T-helper 2 cell (primary cell): ENCODE results near the gene IRF7.

Experiments
- DNase-seq, 5 experiments: peaks; one replicate each; pipeline versions ENCODE4 v3.0.0 to v3.0.0-alpha.2; 2012 to 2022

Gene IRF7

DNA sequence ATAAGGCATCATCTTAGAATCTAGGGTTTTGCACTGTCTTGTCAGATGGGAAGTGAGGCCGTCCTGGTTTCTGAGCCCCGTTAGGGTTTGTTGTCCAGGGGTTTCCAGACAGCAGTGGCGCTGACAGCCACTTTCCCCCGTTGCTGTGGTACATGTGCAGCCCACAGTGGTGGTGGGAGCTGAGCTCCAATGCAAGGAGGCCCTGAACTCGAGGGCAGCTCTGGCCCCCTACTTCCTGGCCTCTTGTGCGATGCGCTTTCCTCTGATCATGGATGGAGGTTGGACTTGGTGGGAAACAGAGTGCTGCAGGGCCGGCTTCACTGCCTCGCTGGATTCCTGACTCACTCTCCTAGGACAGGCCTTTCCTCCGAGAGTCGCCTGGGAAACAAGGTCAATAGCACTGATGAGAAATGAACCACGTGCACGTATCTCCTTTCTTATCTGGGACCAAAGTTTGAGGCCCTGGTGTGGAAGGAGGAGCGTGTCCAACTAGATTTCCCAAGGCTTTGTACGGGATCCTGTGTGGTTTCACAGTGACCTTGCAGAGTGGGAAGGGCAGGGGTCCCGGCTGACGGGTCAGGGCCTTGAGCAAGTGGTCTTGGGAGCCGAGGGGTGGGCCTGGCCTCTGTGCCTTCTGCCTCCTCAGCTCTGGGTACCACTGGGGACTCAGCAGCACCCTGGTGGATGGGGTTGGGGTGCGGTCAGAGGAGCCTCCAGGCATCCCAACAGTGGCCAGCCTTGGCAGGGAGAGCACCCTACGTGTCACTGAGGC lies 35.7 kb downstream of the IRF7 start:
- DNase-seq, result no peak

DNA sequence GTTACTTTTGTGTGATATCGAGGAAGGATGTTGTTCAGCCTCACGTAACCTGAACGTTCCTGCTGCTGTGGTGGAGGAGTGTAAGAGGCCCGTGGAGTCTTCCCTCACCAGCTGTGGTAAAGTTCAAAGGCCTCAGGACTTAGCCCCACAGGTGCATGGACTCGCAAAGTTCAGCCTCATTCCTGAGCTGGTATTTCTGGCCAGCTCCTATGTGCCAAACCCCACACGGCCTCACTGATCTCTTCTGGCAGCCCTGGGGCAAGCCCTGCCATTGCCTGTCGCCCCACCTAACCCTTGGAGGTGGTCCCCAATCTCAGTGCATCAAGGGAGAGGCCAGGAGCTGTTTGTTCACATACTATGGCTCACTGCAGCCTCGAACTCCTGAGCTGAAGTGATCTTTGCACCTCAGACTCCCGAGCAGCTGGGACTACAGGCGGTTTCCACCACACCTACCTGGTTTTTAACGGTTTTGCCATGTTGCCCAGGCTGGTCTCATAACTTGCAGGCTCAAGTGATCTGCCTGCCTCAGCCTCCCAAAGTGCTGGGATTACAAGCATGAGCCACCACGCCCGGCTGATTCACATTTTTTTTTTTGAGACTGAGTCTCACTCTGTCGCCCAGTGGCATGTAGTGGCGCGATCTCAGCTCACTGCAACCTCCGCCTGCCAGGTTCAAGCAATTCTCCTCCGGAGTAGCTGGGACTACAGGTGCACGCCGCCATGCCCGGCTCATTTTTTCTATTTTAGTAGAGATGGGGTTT lies 37.3 kb downstream of the IRF7 start:
- DNase-seq, result no peak

DNA sequence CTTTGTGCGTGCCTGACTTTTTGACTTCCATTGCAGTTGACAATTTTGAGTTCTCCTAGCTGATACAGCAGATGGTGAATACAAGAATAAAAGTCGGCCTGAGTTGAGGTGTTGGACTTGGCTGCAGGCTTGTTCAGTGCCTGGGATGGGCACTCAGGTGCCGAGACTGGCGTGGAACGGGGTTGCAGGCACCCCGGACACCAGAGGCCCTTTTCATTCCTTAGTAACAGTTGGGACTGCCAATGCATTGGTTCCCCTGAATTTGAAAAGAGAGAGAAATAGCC lies 38.2 kb downstream of the IRF7 start:
- no peak for DNase-seq

DNA sequence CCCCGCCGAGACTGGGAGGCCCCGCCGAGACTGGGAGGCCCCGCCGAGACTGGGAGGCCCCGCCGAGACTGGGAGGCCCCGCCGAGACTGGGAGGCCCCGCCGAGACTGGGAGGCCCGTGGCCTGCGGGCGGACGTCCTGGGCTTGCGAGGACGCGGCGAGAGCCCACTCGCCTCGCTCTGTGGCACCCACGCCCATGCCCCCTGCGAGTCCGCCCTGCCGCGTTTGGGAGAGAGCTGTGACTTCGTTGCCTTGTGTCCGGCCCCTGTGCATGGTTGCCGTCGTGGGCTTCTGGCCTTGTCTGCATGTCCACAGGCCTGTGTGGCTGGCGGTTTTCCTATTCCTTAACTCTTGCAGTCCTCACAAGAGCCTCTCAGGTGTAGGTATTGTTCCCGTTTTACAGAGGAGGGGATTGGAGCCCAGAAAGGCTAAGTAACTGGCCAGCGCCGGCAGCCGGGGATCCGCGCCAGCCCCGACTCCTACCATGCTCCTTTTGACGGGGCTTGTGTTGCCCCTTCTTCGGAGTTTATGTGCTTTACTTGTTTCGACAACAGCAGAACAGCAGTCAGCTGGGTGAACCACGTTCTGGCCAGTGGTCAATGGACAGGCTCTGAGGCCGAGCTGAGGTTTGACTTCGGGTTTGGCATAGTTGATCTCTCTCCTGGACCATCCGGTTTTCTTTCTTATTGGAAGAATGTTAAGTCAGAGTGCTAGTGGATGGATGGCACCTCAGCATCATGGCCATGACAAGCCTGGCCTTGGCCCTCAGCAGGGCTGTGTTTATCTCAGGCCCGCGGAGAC lies 38.7 kb downstream of the IRF7 start:
- DNase-seq, result no peak

DNA sequence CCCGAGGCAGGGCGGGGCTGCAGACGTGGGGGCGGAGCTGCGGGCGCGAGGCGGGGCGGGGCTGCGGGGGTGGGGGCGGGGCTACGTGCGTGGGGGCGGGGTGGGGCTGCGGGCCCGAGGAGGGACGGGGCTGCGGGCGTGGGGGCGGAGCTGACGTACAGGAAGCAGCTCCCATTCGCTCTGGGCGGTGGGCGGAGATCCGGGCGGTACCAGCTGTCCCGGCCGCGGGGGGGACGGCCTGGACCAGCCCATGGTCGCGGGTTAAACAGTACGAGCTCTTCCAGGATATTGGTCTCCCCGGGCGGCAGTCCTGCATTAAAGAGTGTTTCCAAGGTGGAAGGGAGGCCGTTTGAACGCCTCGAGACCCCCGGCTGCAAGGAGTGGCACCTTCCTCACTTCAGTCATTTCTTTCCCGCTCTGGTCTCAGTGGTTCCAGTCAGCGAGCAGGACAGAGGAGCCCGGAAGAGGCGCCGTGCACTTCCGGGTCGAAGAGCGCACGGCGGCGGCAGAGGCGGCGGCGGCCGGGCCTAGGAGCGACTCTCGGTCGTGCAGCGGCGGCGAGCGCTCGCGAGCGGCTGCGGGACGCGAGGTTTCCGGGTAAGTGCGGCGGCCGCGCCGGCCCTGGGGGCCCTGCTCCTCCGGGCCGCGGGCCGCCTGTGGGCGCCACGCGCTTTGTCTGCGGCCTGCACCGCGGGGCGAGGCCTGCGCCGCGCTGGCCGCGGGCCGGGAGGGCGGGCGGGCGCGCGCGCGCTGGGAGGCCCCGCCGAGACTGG lies 39.6 kb downstream of the IRF7 start, which contains the start of gene PHRF1:
Gene PHRF1, plus strand, starts transcription at position 475 of the 773 bp plus-strand sequence. CDS start 5,043 bp downstream, outside the sequence.
- peak; percentile 89 to 96 (median 94) for DNase-seq

DNA sequence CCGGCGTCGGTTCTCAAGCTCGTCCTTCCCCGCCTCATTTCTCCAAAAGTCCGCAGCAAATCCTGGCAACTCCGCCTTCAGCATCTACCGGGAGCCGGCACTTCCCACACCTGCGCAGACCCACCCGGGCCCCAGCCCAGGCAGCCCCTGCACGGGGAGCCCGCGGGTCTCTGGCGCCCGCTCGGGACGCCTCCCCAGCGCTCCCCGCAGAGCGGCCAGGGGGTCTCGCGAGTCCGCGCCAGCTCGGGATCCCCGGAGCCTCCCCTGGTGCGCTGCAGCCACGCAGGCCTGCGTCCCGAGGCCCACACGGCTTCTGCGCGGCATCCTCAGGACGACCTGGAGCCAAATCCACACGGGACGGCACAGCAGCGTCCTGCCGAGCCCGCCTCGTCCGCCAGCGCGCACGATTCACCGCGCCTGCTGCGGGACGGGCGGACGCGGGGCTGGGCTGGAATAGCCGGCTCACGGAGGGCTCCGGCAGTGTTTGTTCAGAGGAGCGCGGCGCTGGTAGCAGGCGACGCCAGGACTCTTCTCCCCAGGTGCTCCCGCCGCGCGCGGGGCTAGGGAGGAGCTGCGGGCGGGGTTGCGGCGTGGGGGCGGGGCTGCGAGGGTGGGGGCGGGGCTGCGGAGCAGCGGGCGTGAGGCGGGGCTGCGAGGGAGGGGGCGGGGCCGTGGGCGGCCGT lies 40.3 kb downstream of the IRF7 start:
- no peak for DNase-seq

DNA sequence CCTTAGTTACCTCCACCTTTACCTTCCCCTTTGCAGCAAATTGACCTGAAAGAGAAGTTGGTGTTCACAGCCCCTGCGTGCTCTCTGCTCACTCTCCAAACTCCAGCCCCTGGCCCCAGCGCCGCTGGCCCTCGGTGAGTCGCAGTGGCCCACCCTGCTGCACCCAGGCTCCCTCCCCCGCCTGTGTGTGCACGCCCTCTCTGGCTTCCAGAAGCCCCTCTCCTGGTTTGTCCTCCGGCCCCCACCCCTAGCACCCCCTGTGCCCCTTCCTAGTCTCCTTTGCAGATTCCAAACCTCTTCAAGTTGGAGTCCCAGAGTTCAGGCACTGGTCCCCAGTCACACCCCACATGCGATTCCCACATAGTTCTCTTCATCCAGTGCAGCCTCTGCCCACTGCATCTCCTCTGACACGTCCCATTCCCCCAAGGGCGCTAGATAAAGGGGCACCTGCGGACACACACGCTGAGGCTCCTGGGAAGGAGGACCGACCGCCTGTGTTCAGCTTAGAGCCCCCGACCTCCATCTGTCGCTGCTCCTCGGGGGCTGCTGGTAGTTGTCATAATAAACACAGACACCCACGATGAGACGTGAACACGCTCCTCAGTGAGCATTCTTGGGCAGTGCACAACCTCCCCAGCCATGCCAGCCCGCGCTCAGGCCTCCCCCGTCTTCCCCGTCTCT lies 41.0 kb downstream of the IRF7 start:
- no peak for DNase-seq

DNA sequence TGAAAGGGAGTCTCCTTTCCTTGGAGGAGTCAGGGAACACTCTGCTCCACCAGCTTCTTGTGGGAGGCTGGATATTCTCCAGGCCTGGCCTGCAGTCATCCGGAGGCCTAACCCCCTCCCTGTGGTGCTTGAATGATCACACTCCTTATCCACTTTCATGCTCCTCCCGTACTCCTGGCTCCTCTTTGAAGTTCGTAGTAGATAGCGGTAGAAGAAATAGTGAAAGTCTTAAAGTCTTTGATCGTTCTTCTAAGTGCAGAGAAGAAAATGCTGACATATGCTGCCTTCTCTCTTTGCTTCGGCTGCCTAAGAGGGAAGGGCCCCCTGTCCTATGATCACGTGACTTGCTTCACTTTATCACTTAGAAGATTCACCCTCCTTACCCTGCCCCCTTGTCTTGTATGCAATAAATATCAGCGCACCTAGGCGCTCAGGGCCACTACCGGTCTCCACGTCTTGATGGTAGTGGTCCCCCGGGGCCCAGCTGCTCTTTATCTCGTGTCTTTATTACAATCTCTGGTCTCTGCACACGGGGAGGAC lies 41.6 kb downstream of the IRF7 start:
- DNase-seq, result peak in 1 of 5 experiments; percentile 69

DNA sequence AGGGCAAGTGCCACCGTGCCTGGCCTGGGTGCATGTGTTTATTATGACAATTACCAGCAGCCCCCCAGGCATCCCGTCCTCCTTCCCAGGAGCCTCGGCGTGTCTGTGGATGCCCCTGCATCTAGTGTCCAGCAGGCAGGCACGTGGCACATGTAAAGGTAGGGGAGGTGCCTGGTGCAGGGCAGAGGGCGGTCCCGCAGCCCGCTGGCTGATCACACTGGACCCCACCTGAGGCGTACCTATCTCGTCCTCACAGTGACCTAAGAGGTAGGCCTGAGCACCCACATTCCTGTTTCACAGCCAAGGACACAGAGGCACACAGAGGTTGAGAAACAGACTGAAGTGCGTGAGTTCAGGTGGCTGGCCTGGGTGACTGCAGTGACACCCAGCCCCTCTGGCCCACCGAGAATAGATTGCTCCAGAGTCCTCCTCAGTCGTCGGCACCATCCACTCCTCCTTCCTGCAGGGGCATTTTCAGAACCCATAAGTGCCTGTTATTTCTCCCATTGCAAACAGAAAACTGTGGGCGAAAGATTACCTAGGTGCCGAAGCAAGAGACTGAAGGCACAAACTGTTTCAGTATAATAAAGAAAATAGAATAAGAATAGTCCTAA lies 42.5 kb downstream of the IRF7 start:
- DNase-seq, result no peak

DNA sequence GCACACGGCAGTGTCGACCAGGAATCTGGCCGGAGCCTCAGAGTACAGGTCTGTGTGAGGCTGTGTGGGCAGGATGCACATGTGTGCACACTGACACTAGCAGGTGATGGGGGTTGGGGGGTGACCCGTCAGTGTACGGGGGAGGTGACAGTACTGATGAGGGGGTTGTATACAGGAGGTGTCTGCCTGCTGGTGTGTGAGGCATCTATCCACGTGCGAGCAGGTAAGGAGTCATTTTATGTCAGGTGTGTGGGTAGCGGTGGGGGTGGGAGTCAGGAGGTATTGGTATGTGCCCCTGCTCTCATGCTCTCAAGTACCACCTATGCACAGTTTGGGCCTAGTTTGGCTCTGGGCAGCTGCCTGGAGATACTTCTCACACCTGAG lies 44.0 kb downstream of the IRF7 start:
- DNase-seq, result no peak

DNA sequence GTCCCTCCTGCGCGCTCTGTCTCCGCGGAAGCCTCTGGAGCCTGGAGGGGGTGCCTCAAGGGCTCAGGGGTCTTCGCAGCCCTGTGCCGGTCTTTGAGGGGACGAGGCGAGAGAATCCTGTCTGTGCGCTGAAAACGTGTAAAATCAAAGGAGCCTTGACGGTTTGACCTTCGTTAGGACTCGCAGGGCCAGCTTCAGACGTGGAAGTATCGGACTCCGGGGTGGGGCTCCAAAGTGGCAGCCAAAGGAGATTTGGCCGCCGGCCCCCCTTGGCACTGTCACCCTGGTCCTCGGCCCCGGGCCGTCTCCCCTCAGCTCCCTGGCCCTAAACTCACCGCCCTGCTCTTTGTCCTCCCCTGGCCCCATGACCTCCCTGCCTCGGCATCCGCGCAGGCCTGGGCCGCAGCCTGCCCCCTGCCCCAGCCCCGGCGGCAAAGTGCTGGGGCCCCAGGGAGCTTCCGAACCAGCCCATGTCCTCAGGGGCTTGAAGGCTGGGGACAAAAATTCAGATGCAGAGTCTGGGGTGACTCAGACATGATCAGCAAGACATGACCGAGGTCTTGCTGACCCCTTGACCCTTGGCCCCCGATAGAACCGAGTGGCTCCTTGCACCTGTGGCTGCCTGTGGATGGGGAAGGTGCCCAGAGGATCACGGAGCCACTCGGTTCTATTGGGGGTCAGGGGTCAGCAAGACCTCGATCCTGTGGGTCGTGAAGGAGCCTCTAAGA lies 46.4 kb downstream of the IRF7 start:
- no peak for DNase-seq

DNA sequence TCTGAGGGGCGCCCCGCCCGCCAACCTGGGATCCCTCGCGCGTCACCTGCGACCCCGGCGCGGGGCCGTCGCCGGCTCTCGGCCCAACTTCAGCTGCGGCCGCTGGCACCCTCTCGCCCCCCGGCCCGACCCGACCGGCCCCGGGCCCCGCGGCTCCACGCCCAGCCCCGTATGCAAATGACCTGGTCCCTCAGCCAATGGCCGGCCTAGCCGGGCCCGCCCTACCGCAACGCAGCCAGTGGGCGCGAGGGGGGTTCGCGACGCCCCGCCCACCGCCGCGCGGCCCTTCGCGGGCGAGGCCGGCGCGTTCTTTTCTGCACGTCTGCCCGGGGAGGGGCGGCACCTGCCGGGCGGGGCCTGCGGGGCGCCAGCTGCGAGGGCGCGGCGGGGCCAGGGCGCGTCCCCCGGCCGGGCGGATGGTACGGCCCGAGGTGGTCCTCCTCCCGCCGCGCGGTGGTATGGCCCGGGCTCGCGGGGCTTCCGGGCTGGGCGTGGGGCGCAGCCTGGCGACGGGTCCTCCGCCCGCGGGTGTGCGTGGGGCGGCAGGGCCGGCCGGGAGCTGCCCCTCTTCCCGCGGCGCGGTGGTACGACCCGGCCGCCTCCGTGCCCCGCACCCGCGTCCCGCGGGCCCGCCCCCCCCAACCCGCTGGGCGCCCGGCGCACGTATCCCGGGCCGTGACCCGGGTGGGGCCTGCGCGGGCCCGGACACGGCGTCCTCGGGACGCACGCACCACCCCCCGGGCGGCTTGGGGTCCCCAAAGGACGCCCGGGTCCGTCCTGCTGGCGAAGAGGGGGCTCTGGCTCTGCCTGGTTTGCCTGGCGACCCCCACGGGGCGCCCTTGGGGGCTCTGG lies 47.2 kb downstream of the IRF7 start:
- peak; percentile 82 to 98 (median 89) for DNase-seq

DNA sequence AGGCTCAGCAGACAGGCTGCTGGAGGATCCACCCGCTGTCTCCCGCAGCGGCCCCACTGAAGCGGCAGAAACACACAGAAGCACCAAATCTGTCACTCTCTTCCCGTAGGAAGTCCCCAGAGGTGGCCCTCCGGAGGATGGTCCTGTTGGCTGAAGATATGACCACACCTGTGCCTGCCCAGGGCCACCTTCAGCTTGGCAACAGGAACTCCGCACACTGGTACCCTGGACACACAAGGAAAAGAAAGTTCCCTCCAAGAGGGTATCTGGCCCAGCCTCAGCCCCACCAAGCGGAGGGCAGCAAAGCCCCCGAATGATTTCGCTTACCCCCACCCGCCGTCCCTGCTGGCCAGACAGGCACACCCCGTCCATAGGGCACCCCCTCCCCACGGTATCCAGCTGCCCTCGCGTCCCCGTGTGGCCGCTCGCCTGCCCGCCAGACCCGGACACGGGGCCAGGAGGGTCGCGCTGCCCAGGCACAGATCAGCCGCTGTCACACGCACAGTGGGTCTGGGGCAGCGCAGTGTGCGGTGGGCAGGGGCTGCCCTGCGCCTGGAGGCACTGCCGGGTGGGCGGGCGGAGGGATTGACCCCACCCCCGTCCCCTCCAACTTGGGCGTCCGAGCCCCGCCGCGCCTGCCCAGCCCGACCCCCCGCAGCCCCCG lies 48.0 kb downstream of the IRF7 start:
- DNase-seq, result no peak

DNA sequence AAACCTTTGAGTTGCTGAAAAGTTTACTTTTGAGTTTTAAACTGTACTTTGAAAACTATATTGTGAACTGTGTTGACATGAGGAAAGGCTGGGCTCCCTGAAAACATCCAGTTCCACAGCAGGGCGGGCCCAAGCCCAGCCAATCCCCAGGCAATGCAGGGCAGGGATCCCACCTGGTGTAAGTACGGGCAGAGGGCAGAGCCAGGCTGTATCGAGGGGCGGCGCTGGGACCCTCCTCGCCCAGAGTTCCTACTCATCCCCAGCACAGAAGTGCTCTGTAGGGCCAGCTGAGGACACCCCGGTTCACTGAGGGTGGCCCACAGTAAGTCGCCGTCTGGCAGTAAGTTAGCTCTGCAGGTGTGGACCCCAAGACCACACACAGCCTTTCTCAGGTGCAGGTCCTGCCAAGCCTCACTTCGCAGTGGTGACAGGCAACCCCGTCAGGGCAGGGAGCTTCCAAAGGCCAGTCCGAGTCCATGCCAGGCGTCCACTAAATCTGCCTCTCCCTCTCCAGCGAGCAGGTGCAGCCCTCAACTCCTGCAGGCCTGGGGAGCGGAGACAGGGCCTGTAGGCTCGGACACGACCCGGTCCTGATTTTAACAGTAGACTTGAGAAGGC lies 48.6 kb downstream of the IRF7 start:
- no peak for DNase-seq

DNA sequence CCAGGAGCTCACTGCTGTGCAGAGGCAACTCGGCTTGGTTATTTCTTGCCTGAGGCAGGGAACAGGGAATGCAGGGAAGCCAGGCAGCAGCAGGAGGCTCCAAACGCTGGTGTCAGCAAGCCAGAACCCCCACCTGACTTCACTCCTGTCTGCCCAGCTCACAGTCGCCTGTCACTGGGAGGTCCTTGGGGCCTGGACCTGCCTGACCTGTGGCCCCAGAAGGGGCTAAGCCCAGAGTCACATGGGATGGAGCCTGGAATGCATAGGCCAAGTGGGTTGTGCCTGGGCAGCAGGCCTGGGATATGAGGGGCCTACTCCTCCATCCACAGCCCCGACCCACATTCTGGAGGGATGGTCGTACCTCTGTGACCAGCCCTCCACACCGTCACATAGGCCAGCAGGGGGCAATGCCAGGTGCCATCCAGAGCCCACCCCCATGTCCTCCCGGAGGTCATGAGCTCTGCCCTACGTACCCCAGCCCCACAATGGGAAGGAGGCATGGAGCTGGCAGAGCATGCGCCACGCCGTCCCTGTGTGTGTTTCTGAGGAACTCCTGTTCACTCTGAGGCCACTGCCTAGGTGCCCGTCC lies 49.7 kb downstream of the IRF7 start:
- DNase-seq, result no peak

DNA sequence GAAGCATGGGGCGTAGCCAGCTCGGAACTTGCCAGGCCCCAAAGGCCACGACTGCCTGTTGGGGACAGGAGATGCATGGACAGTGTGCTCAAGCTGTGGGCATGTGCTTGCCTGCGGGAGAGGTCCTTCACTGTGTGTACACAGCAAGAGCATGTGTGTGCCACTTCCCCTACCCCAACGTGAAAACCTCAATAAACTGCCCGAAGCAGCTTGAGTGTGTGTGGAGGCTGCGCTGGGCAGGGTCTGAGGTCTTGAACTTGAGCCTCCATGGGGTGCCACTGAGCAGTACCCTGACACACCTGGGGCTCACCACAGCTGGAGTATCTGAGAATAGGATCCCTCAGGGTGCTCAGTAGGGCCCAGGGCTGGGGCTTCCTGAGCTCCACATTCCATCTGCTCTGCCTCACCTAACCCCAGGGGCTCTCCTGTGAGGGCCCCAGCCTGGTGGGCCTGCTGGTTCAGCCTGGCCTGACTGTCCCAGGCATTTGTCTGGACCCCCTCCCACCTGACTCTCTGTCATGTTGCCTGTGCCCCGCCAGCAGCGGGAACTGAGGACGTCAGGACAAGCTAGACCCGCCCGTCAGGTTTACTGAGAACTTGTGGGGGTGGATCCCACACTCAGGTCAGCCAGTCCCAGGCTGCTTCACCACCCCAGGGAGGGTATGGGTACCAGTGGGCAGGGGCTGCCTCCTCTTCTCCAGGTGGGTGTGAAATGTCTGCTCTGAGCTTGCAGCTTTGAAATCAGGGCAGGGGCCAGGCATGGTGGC lies 51.8 kb downstream of the IRF7 start:
- no peak for DNase-seq
